GM12878 (cell line): ENCODE data around the gene NEURL3. TPM values are rescaled to one million over a fixed set of nuclear protein-coding genes. Genes with fewer than 3 reads are reported as not detected.

ENCODE experiments used
- BHLHE40 ChIP-seq, 2 experiments: fragments of 450-650 bp in 1 of 2; IDR thresholded peaks; 2 replicates each; pipeline ENCODE4 v1.6.1; 2011 to 2017; ENCODE audit warnings: low read depth in 2 of 2, borderline replicate concordance in 1 of 2, improper control_type of control experiment in 1 of 2, low read length in 1 of 2, mild to moderate bottlenecking in 1 of 2
- BRCA1 ChIP-seq: IDR thresholded peaks from 2 replicates; pipeline ENCODE4 v1.6.1; 2011; ENCODE audit warnings: low read depth, low read length, improper control_type of control experiment
- CBFB ChIP-seq: IDR thresholded peaks from 2 replicates; pipeline ENCODE4 v1.6.1; 2016; ENCODE audit warnings: antibody characterized with exemption, low read depth
- CHD4 ChIP-seq: fragments of 200-600 bp; sonication (generic); IDR thresholded peaks from 2 replicates; pipeline ENCODE4 v1.6.1; 2016; ENCODE audit warnings: mild to moderate bottlenecking
- E2F8 ChIP-seq: fragments of 450-650 bp; IDR thresholded peaks from 2 replicates; pipeline ENCODE4 v1.6.1; 2018; ENCODE audit warnings: mild to moderate bottlenecking, low read depth, moderate library complexity; ENCODE audit not compliant: partially characterized antibody
- FOS ChIP-seq: IDR thresholded peaks from 3 replicates; pipeline ENCODE4 v1.6.1; 2011; ENCODE audit warnings: borderline replicate concordance; ENCODE audit not compliant: insufficient read length; ENCODE audit errors: extremely low read depth
- IRF4 ChIP-seq: IDR thresholded peaks from 2 replicates; pipeline ENCODE4 v1.6.1; 2011; ENCODE audit warnings: low read depth, low read length
- KDM1A ChIP-seq: fragments of 200-600 bp; sonication (generic); IDR thresholded peaks from 2 replicates; pipeline ENCODE4 v1.6.1; 2016; ENCODE audit warnings: borderline replicate concordance
- KLF5 ChIP-seq: fragments of 450-650 bp; IDR thresholded peaks from 2 replicates; pipeline ENCODE4 v1.6.1; 2014; ENCODE audit warnings: mild to moderate bottlenecking; ENCODE audit not compliant: partially characterized antibody
- LARP7 ChIP-seq: fragments of 450-650 bp; IDR thresholded peaks from 2 replicates; pipeline ENCODE4 v1.6.1; 2017; ENCODE audit warnings: mild to moderate bottlenecking
- MEF2B ChIP-seq: fragments of 450-650 bp; IDR thresholded peaks from 2 replicates; pipeline ENCODE4 v1.6.1; 2018; ENCODE audit warnings: mild to moderate bottlenecking, moderate library complexity; ENCODE audit not compliant: partially characterized antibody, poor library complexity, severe bottlenecking
- MXI1 ChIP-seq: fragments of 150-350 bp; IDR thresholded peaks from 2 replicates; pipeline ENCODE4 v1.6.1; 2011; ENCODE audit warnings: low read depth, mild to moderate bottlenecking, inconsistent platforms, low read length, improper control_type of control experiment
- NFXL1 ChIP-seq: fragments of 450-650 bp; IDR thresholded peaks from 2 replicates; pipeline ENCODE4 v1.6.1; 2017; ENCODE audit warnings: antibody characterized with exemption, mild to moderate bottlenecking, borderline replicate concordance
- NFYB ChIP-seq: IDR thresholded peaks from 2 replicates; pipeline ENCODE4 v1.6.1; 2011; ENCODE audit warnings: low read depth, mild to moderate bottlenecking, low read length, improper control_type of control experiment, moderate library complexity; ENCODE audit not compliant: insufficient read depth
- NKRF ChIP-seq: fragments of 450-650 bp; conservative IDR thresholded peaks from 2 replicates; pipeline ENCODE4 v1.6.1; 2017; ENCODE audit warnings: mild to moderate bottlenecking, moderate library complexity
- NR2F1 ChIP-seq: fragments of 450-650 bp; conservative IDR thresholded peaks from 2 replicates; pipeline ENCODE4 v1.6.1; 2017; ENCODE audit warnings: mild to moderate bottlenecking
- PKNOX1 ChIP-seq: fragments of 450-650 bp; IDR thresholded peaks from 2 replicates; pipeline ENCODE4 v1.6.1; 2016; ENCODE audit warnings: mild to moderate bottlenecking
- SRF ChIP-seq, 2 experiments: IDR thresholded peaks; 2 replicates each; pipeline ENCODE4 v1.6.1; 2011; ENCODE audit warnings: low read depth in 2 of 2, low read length in 2 of 2, mild to moderate bottlenecking in 1 of 2, moderate library complexity in 1 of 2
- TARDBP ChIP-seq: IDR thresholded peaks from 2 replicates; pipeline ENCODE4 v1.6.1; 2016; ENCODE audit warnings: borderline replicate concordance
- USF1 ChIP-seq: IDR thresholded peaks from 2 replicates; pipeline ENCODE4 v1.6.1; 2011; ENCODE audit warnings: borderline replicate concordance, low read depth, mild to moderate bottlenecking, moderate library complexity, mixed read lengths, low read length; ENCODE audit not compliant: insufficient read depth; ENCODE audit errors: extremely low read length
- USF2 ChIP-seq: IDR thresholded peaks from 2 replicates; pipeline ENCODE4 v1.6.1; 2011; ENCODE audit warnings: low read depth, low read length, improper control_type of control experiment, borderline replicate concordance
- ZSCAN29 ChIP-seq: fragments of 450-650 bp; IDR thresholded peaks from 2 replicates; pipeline ENCODE4 v1.6.1; 2017; ENCODE audit warnings: mild to moderate bottlenecking, moderate library complexity
- polyA plus RNA-seq, 11 experiments: library from polyadenylated mRNA; depleted of rRNA in 4 of 11; unstranded in 6 of 11; stranded (reverse) in 5 of 11; fragments of >200 nt; fragmentation: Nextera tagmentation in 4 of 11; fragmentation: Illumina TruSeq in 1 of 11; extraction: Ambion mirVana in 4 of 11; extraction: Trizol in 1 of 11; gene quantifications; 1 replicate in 1 of 11; 2 replicates in 10 of 11; pipeline versions ENCODE4 v1.2.1 to v1.2.3, GENCODE V29; 2011 to 2016; ENCODE audit warnings: inconsistent platforms in 2 of 11, missing spikeins in 2 of 11, low read depth in 1 of 11
- total RNA-seq, 4 experiments: library from RNA; depleted of rRNA in 3 of 4; stranded (reverse); fragments of >200 nt in 3 of 4; fragmentation: Illumina TruSeq in 1 of 4; extraction: Trizol in 1 of 4; gene quantifications; 2 replicates each; pipeline versions ENCODE4 v1.2.1 to v1.2.3, GENCODE V29; 2013 to 2021

Gene NEURL3
- total and polyA plus RNA-seq, 10 of the 15 experiments (the other 5 are each of a cell fraction or from before 2014, with no cell fraction given), result 0.03 to 6.3 (median 0.47) TPM

DNA sequence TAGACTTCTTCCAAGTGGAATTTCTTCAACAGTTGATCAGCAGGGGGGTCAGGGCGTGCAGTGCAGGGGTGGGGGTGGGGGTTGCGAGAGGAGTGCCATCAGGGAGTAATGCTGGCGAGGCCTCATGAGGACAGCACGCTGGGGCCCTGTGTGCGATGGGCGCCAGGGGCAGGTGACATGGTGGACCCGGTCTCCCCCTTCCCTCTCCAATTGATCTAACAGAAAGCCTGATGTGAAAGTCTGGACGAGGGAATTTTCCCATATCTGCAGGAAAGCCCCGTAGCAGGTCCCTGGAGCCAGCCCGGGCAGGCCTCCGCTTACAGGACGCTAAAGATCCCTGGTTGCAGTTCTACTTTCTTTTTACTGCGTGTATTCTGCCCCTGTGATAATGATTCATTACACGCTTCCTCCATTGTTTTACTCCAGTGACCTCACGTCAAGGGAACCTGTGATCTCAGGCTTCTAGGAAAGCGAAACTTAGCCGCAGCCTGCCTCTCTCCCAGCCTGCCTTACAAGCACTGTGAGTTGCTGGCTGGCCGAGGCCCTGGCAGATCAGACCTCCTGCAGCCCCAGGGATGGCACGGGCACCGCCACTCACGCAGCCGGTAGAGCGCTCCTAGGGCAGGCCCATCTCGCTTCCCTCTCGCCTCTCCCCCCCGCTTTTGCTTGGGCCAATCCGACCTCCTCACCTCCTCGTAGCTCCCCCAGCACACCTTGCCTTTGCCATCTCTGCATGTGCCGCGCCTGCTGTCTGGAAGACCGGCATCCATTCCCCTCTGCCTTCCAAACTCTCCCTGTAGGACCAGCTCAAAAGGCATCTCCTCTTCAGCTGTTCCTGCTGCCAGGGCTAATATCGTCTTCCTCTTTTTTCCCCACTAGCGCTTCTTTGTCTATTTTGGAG, 19.2 kb downstream of the NEURL3 start (continued):
- TF ChIP-seq USF1, result no peak
- peak; percentile 73 for TF ChIP-seq LARP7
- TF ChIP-seq IRF4, result peak; percentile 94
- TF ChIP-seq BRCA1, result no peak
- no peak for TF ChIP-seq NKRF
- TF ChIP-seq MXI1, result no peak
- no peak for TF ChIP-seq FOS
- no peak; the same call in none of the 2 replicates for TF ChIP-seq NR2F1
- peak; percentile 73 to 88 for TF ChIP-seq BHLHE40 (IDR thresholded peaks at IDR 0.05; ENCODE audit: borderline replicate concordance in 1 of 2, low read depth in 2 of 2, low read length in 1 of 2)
- TF ChIP-seq USF2, result no peak
- no peak for TF ChIP-seq NFYB
- TF ChIP-seq CHD4, result no peak
- TF ChIP-seq KDM1A, result no peak
- peak; percentile 89 for TF ChIP-seq KLF5
- TF ChIP-seq SRF (IDR thresholded peaks at IDR 0.05; ENCODE audit: low read depth in 2 of 2, low read length in 2 of 2), result no peak
- no peak for TF ChIP-seq ZSCAN29
- TF ChIP-seq TARDBP, result peak; percentile 81
- no peak for TF ChIP-seq CBFB
- peak; percentile 84 for TF ChIP-seq MEF2B
- peak; percentile 77; the same call in 1 of the 2 replicates for TF ChIP-seq PKNOX1
- TF ChIP-seq E2F8, result no peak
- TF ChIP-seq NFXL1, result no peak
